ENCODE results near the gene C15orf40. TPM values are rescaled to one million over a fixed set of nuclear protein-coding genes. Genes with fewer than 3 reads are reported as not detected.

C15orf40 gene
- total RNA-seq, 4 donors from 2014 or later = 7.0 to 11.8 (median 9.1) TPM

- Histone ChIP-seq H3K4me1 (peaks cover 0 to 10% (median 0%) of the 10 kb centered on the region in 4 donors), H3K4me3 (no peak overlapping the region), H3K36me3 (no peaks in the 10 kb centered on the region), H3K27ac (replicated peaks in 1 of 4) (no peak overlapping the region), H3K9me3 (no peaks in the 10 kb centered on the region), H3K27me3 (no peaks in the 10 kb centered on the region)
- WGBS = 75% methylated on average over 2 of the region's 2 CpGs
- no peak for DNase-seq (ENCODE audit: extremely low spot score)
- TF ChIP-seq EP300 (IDR thresholded peaks at IDR 0.05) = no peak
- TF ChIP-seq POLR2AphosphoS5 (IDR thresholded peaks at IDR 0.05) = no peak
- TF ChIP-seq POLR2A (IDR thresholded peaks at IDR 0.05; ENCODE audit: low read depth) = no peak
- no peak for TF ChIP-seq CTCF (IDR thresholded peaks at IDR 0.05)
- intact Hi-C loops (cut with DNase I) = no loop called here
These were observed 40.0 kb downstream of the C15orf40 start for GRCh38 chr15:82971218-82971984.

DNA sequence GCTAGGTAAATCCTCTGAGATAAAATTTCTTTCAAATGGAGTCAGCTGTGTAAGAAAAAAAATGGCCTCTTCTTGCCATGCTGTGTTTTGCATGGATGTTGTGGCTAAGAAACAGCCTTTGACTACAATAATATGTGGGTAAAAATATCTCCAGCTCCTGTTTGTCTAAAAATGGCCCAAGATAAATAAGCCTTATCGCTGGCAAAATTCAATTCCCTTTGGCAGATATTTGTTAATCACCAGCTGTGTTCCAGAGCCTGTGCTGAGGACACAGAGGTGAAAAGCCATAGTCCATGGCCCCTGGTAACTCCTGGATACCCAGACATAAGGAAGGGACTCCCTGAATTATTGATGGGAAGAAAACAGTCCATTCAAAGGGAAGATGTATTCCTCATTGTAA is 40.7 kb downstream of the C15orf40 start:
- intact Hi-C loops (cut with DNase I) = no loop called here
- Histone ChIP-seq H3K4me1 (peaks cover 0 to 10% (median 0%) of the 10 kb centered on the region in 4 donors), H3K9me3 (no peaks in the 10 kb centered on the region), H3K4me3 (no peak overlapping the region), H3K36me3 (no peaks in the 10 kb centered on the region), H3K27ac (replicated peaks in 1 of 4) (no peak overlapping the region), H3K27me3 (no peaks in the 10 kb centered on the region)
- no peak for DNase-seq (ENCODE audit: extremely low spot score)
- WGBS = 41% methylated on average over 1 of the region's 1 CpG
- TF ChIP-seq POLR2AphosphoS5 (IDR thresholded peaks at IDR 0.05) (no peak), EP300 (IDR thresholded peaks at IDR 0.05) (no peak)

DNA sequence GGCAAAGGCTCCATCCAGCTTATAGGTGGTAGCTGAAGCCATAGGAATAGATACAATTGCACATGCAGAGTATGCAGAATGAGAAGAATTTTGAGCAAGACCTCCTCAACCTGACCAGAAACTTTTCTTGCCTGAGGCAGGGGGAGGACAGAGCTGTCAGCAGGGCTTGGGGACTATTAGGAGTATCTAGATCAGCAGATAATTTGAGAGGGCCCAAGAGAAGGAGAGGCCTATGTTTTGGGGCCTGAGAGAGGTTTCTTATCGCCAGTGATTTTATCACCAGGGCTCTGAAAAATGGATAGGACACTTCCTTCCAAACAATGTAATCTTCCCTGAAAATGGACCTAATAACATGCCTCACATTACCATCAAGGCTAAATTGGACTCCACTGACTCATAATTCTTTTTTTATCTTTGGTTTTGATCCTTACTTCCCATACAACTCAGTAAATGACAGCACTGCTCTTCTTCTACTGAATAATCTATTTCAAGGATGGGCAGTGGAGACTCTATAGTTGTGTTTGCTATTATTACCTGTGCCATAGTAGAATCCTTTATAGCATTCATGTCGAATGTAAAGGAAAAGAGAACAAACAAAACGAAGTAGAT is 41.3 kb downstream of the C15orf40 start:
- no peaks in the 10 kb centered on the region for H3K36me3 ChIP-seq
- DNase-seq (ENCODE audit: extremely low spot score) = no peak
- WGBS = 62% methylated on average over 3 of the region's 3 CpGs
- H3K27ac ChIP-seq (replicated peaks in 1 of 4) = no peak overlapping the region
- no peaks in the 10 kb centered on the region for H3K27me3 ChIP-seq
- H3K9me3 ChIP-seq = no peaks in the 10 kb centered on the region
- TF ChIP-seq POLR2AphosphoS5 (IDR thresholded peaks at IDR 0.05) (no peak), POLR2A (IDR thresholded peaks at IDR 0.05; ENCODE audit: low read depth) (no peak), EP300 (IDR thresholded peaks at IDR 0.05) (no peak), CTCF (IDR thresholded peaks at IDR 0.05) (no peak)
- intact Hi-C loops (cut with DNase I) = no loop called here
- H3K4me1 ChIP-seq = peaks cover 0 to 10% (median 0%) of the 10 kb centered on the region in 4 donors
- no peak overlapping the region for H3K4me3 ChIP-seq

DNA sequence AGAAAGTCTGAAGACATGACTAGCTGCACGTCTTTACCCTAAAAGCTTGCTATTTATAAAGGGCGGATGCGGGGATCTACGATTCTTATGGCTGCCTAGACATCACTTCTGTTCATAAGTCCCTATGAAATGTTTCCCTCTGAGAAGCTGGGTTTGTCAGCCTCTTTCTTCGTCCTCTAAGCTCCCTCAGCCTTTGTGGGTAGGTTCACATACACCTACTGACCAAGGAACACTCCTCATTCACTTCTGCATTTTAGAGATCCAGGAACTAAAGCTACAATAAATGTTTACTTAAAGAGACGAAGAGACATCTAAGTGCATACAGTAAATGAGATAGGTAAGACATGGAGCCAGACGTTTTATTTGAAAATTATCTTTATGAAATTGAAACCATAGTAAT is 42.1 kb downstream of the C15orf40 start:
- WGBS = 83% methylated on average over 7 of the region's 7 CpGs
- no peaks in the 10 kb centered on the region for H3K9me3 ChIP-seq
- H3K36me3 ChIP-seq = no peaks in the 10 kb centered on the region
- peaks cover 0 to 10% (median 0%) of the 10 kb centered on the region in 4 donors for H3K4me1 ChIP-seq
- no peak for DNase-seq (ENCODE audit: extremely low spot score)
- no peak for TF ChIP-seq POLR2AphosphoS5 (IDR thresholded peaks at IDR 0.05)
- no peak for TF ChIP-seq EP300 (IDR thresholded peaks at IDR 0.05)
- TF ChIP-seq POLR2A (IDR thresholded peaks at IDR 0.05; ENCODE audit: low read depth) = no peak
- TF ChIP-seq CTCF (IDR thresholded peaks at IDR 0.05) = no peak
- no peak overlapping the region for H3K27ac ChIP-seq (replicated peaks in 1 of 4)
- no peaks in the 10 kb centered on the region for H3K27me3 ChIP-seq
- intact Hi-C loops (cut with DNase I) = no loop called here
- no peak overlapping the region for H3K4me3 ChIP-seq

DNA sequence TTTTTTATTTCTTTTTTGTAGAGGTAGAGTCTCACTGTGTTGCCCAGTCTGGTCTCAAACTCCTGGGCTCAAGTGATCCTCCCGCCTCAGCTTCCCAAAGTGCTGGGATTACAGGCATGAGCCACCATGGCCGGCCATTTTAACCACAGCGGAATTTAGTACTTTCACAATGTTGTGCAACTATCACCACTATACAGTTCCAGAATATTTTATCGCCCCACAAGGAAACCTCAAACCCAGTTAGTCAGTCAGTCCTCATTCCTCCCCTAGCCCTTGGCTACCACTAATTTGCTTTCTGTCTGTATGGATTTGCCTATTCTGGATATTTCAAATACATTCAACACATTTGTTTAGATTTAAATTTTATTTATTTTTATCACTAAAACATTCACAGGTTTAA is 43.4 kb downstream of the C15orf40 start:
- Histone ChIP-seq H3K36me3 (no peaks in the 10 kb centered on the region), H3K9me3 (no peaks in the 10 kb centered on the region), H3K27me3 (no peaks in the 10 kb centered on the region), H3K4me1 (peaks cover 0 to 10% (median 0%) of the 10 kb centered on the region in 4 donors), H3K27ac (replicated peaks in 1 of 4) (no peak overlapping the region), H3K4me3 (no peak overlapping the region)
- intact Hi-C loops (cut with DNase I) = no loop called here
- WGBS = 87% methylated on average over 4 of the region's 4 CpGs
- DNase-seq (ENCODE audit: extremely low spot score) = no peak
- TF ChIP-seq POLR2AphosphoS5 (IDR thresholded peaks at IDR 0.05) (no peak), POLR2A (IDR thresholded peaks at IDR 0.05; ENCODE audit: low read depth) (no peak), EP300 (IDR thresholded peaks at IDR 0.05) (no peak), CTCF (IDR thresholded peaks at IDR 0.05) (no peak)
